Breast epithelium (tissue), 4 donors: ENCODE data around the gene RIBC1. TPM values are rescaled to one million over a fixed set of nuclear protein-coding genes. Genes with fewer than 3 reads are reported as not detected.
A peak's percentile ranks its signal among the peaks of the same experiment; 100 is the strongest.
"Not testable (repeated sequence)": the region's sequence is repeated elsewhere in the genome, so short reads cannot be mapped to it uniquely, and the experiment has no call there.

ENCODE experiments used
- DNase-seq, 2 donors: peaks; one replicate each; pipeline ENCODE4 v3.0.0-alpha.2; 2019; ENCODE audit warnings: low spot score in 2 of 2
- H3K27ac ChIP-seq, 2 donors: fragments of 200-600 bp; sonication (generic) in 1 of 2; one replicate each; pipeline ENCODE4 v1.5.1; 2016 to 2019; ENCODE audit warnings: mild to moderate bottlenecking in 1 of 2
- H3K27me3 ChIP-seq, 2 donors: fragments of 200-600 bp; sonication (generic) in 1 of 2; one replicate each; pipeline versions ENCODE4 v1.5.1 to v1.6.0; 2017 to 2019; ENCODE audit warnings: control low read depth in 1 of 2, mild to moderate bottlenecking in 1 of 2
- H3K36me3 ChIP-seq: fragments of 200-600 bp; one replicate; pipeline ENCODE4 v1.5.1; 2019
- H3K4me1 ChIP-seq, 2 donors: fragments of 200-600 bp; sonication (generic); one replicate each; pipeline ENCODE4 v1.5.1; 2016 to 2019; ENCODE audit warnings: control low read depth in 1 of 2
- H3K4me3 ChIP-seq, 3 donors: fragments of 200-600 bp; sonication (generic); 1 replicate in 2 of 3; 2 replicates in 1 of 3; pipeline ENCODE4 v1.5.1; 2016 to 2019; ENCODE audit warnings: mild to moderate bottlenecking in 3 of 3, moderate library complexity in 2 of 3
- H3K9me3 ChIP-seq, 2 donors: fragments of 200-600 bp; sonication (generic) in 1 of 2; one replicate each; pipeline ENCODE4 v1.5.1; 2016 to 2019; ENCODE audit warnings: control low read depth in 1 of 2
- POLR2A ChIP-seq: fragments of 450-650 bp; IDR thresholded peaks from one replicate; pipeline ENCODE4 v1.6.1; 2016; ENCODE audit warnings: antibody characterized with exemption, mild to moderate bottlenecking, moderate library complexity
- POLR2AphosphoS5 ChIP-seq, 3 donors: sonication (generic); formaldehyde crosslinking; IDR thresholded peaks; one replicate each; pipeline ENCODE4 v1.6.1; 2017; ENCODE audit warnings: antibody characterized with exemption in 3 of 3
- intact Hi-C: fragments of 100-400 bp; cut with DNase I; formaldehyde crosslinking; loops from one replicate; pipeline ENCODE4 v1.15.1; 2023; ENCODE audit warnings: low total_unique reads
- total RNA-seq, 3 donors: library from RNA; depleted of rRNA; stranded (reverse); fragments of >200 nt; gene quantifications; one replicate each; pipeline ENCODE4 v1.1.0, GENCODE V29; 2016
- TF ChIP-seq, protein P1 (sequence below), 3 donors: fragments of 450-650 bp; IDR thresholded peaks; one replicate each; pipeline ENCODE4 v1.5.1; 2016 to 2017; ENCODE audit warnings: antibody characterized with exemption in 3 of 3, mild to moderate bottlenecking in 3 of 3, moderate library complexity in 3 of 3

Gene RIBC1
- total RNA-seq, 3 donors from 2014 or later, result 2.0 to 2.9 (median 2.1) TPM

DNA sequence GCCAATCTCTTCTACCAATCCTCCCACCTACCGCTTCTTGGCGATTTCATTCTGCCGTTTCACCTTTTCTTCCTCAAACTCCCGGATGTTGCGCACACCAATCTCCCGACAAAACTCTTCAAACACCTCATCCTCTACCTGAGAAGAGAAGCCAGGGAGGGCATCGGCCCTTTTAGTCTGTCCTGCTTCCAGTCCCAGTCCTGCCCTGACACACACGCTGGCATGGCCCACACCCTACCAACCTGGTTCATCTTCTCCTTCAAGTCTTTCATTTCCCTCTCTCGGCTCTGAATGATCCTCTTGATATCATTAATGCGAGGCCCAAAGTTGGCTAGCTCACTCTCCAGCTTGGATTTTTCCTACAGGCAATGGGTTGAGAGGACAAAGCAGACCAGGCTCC is 19.1 kb upstream of the RIBC1 start:
- TF ChIP-seq, protein P1, sequence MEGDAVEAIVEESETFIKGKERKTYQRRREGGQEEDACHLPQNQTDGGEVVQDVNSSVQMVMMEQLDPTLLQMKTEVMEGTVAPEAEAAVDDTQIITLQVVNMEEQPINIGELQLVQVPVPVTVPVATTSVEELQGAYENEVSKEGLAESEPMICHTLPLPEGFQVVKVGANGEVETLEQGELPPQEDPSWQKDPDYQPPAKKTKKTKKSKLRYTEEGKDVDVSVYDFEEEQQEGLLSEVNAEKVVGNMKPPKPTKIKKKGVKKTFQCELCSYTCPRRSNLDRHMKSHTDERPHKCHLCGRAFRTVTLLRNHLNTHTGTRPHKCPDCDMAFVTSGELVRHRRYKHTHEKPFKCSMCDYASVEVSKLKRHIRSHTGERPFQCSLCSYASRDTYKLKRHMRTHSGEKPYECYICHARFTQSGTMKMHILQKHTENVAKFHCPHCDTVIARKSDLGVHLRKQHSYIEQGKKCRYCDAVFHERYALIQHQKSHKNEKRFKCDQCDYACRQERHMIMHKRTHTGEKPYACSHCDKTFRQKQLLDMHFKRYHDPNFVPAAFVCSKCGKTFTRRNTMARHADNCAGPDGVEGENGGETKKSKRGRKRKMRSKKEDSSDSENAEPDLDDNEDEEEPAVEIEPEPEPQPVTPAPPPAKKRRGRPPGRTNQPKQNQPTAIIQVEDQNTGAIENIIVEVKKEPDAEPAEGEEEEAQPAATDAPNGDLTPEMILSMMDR (IDR thresholded peaks at IDR 0.05), result no peak
- TF ChIP-seq POLR2AphosphoS5 (IDR thresholded peaks at IDR 0.05), result no peak
- Histone ChIP-seq H3K36me3 (no peaks in the 10 kb centered on the region), H3K4me3 (no peak overlapping the region), H3K9me3 (no peaks in the 10 kb centered on the region), H3K4me1 (no peaks in the 10 kb centered on the region), H3K27ac (no peak overlapping the region), H3K27me3 (no peaks in the 10 kb centered on the region)
- no peak for DNase-seq
- intact Hi-C loops, result no loop called here

DNA sequence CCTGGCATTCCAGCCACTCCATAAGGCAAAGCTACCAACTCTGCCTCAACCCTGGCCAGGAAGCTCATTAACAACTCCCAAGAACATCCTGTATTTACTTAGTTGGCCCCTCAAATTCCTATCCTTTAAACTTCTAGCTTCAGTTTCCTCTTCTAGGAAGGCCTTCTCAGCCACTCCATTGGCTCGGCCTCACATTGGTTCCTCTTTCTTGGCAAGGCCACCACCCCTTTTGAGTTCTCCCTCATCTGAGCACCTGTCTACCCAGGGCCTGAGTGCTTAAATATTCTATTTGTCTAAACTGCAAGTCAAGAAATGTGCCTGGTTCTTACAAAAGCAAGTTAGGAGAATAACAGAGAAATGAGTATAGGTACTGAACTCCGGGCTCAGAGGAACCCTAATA is 10.2 kb upstream of the RIBC1 start:
- intact Hi-C loops, result no loop called here
- no peak for DNase-seq
- no peak overlapping the region for H3K27ac ChIP-seq
- H3K36me3 ChIP-seq, result no peaks in the 10 kb centered on the region
- H3K27me3 ChIP-seq, result no peaks in the 10 kb centered on the region
- no peaks in the 10 kb centered on the region for H3K9me3 ChIP-seq
- no peaks in the 10 kb centered on the region for H3K4me1 ChIP-seq
- H3K4me3 ChIP-seq, result no peak overlapping the region
- TF ChIP-seq, protein P1 (IDR thresholded peaks at IDR 0.05), result no peak
- TF ChIP-seq POLR2A, result no peak
- TF ChIP-seq POLR2AphosphoS5 (IDR thresholded peaks at IDR 0.05), result no peak

DNA sequence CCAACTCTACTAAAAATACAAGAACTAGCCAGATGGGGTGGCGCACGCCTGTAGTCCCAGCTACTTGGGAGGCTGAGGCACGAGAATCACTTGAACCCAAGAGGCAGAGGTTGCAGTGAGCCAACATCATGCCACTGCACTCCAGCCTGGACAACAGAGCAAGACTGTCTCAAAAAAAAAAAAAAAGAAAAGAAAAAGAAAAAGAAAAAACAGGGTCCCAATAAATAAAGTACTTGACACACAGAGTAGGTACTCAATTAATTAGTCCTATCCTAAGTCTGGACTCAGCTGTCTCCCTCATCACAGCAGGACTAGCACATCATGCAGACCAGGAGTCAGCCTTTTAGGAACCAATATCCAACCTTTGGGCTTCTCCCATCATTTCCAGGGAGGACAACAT is 2.3 kb upstream of the RIBC1 start:
- H3K36me3 ChIP-seq, intact Hi-C loops, H3K4me3 ChIP-seq, H3K9me3 ChIP-seq, H3K27ac ChIP-seq, DNase-seq, H3K27me3 ChIP-seq: not testable (repeated sequence)
- peaks cover 7 to 13% of the 10 kb centered on the region in 2 donors for H3K4me1 ChIP-seq

DNA sequence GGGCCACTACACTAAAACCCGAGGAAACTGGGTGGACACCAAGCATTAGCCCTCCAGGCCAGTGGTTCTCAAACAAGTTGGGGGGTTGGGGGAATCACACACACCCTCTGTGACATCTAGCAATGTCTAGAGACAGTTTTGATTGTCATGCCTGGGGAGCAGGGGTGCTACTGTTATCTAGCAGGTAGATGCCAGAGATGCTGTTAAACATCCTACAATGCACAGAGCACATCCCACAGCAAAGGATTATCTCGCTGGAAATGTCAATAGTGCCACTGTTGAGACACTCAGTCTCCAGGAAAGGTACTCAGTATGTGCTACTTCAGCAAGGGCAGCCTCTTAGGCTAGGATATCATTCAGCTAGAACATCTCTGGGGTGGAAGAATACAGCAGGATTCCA is 1.5 kb upstream of the RIBC1 start:
- H3K9me3 ChIP-seq, result no peaks in the 10 kb centered on the region
- H3K36me3 ChIP-seq, result no peaks in the 10 kb centered on the region
- H3K4me1 ChIP-seq, result peaks cover 7 to 13% of the 10 kb centered on the region in 2 donors
- H3K27ac ChIP-seq, result peak overlapping the region in 1 of 2 donors; percentile 100
- no peak for DNase-seq
- peak overlapping the region in 2 of 3 donors; percentile 69 to 94 for H3K4me3 ChIP-seq
- TF ChIP-seq, protein P1 (IDR thresholded peaks at IDR 0.05), result no peak
- TF ChIP-seq POLR2A, result no peak
- no peak for TF ChIP-seq POLR2AphosphoS5 (IDR thresholded peaks at IDR 0.05)
- no peaks in the 10 kb centered on the region for H3K27me3 ChIP-seq
- intact Hi-C loops, result no loop called here

DNA sequence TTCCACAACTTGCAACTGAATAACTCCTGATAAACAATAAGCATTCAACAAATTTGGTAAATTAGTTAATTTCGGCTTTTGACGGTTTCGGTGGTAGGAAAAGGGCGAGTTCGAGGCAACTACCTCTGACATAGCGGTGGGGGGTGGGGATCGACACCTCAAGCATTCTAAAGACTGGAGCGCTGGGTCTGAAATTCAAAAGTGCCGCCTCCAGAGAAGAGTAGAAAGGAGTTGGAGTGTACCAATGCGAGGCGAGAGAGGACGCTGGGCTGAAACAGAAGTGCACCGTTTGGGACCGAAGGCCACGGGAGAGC is 944 bp upstream of the RIBC1 start:
- no peak for TF ChIP-seq POLR2AphosphoS5 (IDR thresholded peaks at IDR 0.05)
- TF ChIP-seq POLR2A, result no peak
- TF ChIP-seq, protein P1 (IDR thresholded peaks at IDR 0.05), result no peak
- peak overlapping the region; percentile 58 to 94 (median 69) for H3K4me3 ChIP-seq
- H3K27ac ChIP-seq, result peak overlapping the region; percentile 97 to 100
- intact Hi-C loops, result no loop called here
- no peaks in the 10 kb centered on the region for H3K9me3 ChIP-seq
- DNase-seq, result no peak
- no peaks in the 10 kb centered on the region for H3K27me3 ChIP-seq
- no peaks in the 10 kb centered on the region for H3K36me3 ChIP-seq
- H3K4me1 ChIP-seq, result peaks cover 7 to 13% of the 10 kb centered on the region in 2 donors
